ENCODE results near the gene RFX5.

Gene RFX5

GRCh38 chr1:151311589-151312331 lies 35.3 kb downstream of the RFX5 start:
- DNase-seq (ENCODE audit: low read depth in 1 of 2, low spot score in 1 of 2): peak; percentile 89 to 93
- Histone ChIP-seq H3K27me3 (ENCODE audit: insufficient read depth, poor library complexity, severe bottlenecking) (no peaks in the 10 kb centered on the region), H3K27ac (replicated peaks) (no peak overlapping the region; the same call in 1 of the 2 replicates), H3K4me3 (replicated peaks; ENCODE audit: insufficient read depth, low read length) (no peak overlapping the region)
- TF ChIP-seq CTCF (IDR thresholded peaks at IDR 0.05; ENCODE audit: insufficient read depth, low read length): no peak
- TF ChIP-seq, protein P1, sequence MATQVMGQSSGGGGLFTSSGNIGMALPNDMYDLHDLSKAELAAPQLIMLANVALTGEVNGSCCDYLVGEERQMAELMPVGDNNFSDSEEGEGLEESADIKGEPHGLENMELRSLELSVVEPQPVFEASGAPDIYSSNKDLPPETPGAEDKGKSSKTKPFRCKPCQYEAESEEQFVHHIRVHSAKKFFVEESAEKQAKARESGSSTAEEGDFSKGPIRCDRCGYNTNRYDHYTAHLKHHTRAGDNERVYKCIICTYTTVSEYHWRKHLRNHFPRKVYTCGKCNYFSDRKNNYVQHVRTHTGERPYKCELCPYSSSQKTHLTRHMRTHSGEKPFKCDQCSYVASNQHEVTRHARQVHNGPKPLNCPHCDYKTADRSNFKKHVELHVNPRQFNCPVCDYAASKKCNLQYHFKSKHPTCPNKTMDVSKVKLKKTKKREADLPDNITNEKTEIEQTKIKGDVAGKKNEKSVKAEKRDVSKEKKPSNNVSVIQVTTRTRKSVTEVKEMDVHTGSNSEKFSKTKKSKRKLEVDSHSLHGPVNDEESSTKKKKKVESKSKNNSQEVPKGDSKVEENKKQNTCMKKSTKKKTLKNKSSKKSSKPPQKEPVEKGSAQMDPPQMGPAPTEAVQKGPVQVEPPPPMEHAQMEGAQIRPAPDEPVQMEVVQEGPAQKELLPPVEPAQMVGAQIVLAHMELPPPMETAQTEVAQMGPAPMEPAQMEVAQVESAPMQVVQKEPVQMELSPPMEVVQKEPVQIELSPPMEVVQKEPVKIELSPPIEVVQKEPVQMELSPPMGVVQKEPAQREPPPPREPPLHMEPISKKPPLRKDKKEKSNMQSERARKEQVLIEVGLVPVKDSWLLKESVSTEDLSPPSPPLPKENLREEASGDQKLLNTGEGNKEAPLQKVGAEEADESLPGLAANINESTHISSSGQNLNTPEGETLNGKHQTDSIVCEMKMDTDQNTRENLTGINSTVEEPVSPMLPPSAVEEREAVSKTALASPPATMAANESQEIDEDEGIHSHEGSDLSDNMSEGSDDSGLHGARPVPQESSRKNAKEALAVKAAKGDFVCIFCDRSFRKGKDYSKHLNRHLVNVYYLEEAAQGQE (IDR thresholded peaks at IDR 0.05; ENCODE audit: insufficient replicate concordance, low read depth): no peak
- no peak for TF ChIP-seq GABPA (IDR thresholded peaks at IDR 0.05; ENCODE audit: low read depth)
- no peak; the same call in 1 of the 2 replicates for TF ChIP-seq POLR2AphosphoS5 (IDR thresholded peaks at IDR 0.05; ENCODE audit: low read depth)
- no peak for TF ChIP-seq SPI1 (IDR thresholded peaks at IDR 0.05; ENCODE audit: borderline replicate concordance, low read depth)

- DNase-seq (ENCODE audit: low read depth in 1 of 2, low spot score in 1 of 2): no peak
- TF ChIP-seq, protein P1 (IDR thresholded peaks at IDR 0.05; ENCODE audit: insufficient replicate concordance, low read depth): no peak
- no peak for TF ChIP-seq GABPA (IDR thresholded peaks at IDR 0.05; ENCODE audit: low read depth)
- H3K27ac ChIP-seq (replicated peaks): no peak overlapping the region
- no peak overlapping the region for H3K4me3 ChIP-seq (replicated peaks; ENCODE audit: insufficient read depth, low read length)
- H3K27me3 ChIP-seq (ENCODE audit: insufficient read depth, poor library complexity, severe bottlenecking): no peaks in the 10 kb centered on the region
These were observed 36.0 kb downstream of the RFX5 start for GRCh38 chr1:151311011-151311410.

DNA sequence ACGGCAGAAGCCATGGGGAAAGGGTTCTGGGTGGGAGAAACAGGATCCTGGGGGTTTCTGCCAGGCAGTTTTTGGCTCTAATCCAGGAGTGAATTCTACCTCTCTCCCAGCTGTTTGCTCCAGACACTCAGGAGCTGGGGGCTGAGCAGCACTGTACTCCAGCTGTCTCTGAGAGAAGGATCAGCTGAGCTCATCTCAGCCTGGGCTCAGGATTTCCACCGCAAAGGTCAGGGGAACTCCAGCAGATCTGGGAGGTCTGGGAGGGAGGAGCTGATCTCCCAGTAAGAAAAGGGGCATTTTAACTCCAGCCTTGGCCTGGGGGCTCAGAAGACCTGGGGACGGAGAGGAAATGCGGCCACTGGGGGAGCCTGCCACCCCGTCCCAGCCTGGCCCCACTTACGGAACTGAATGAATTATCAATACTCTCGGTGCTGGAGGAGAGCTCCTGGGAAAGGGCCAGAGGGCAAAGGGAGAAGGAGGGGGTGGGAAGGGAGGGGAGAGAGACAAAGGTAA lies 37.2 kb downstream of the RFX5 start:
- no peak overlapping the region for H3K4me3 ChIP-seq (replicated peaks; ENCODE audit: insufficient read depth, low read length)
- no peak for DNase-seq (ENCODE audit: low read depth in 1 of 2, low spot score in 1 of 2)
- H3K27me3 ChIP-seq (ENCODE audit: insufficient read depth, poor library complexity, severe bottlenecking): no peaks in the 10 kb centered on the region
- TF ChIP-seq SPI1 (IDR thresholded peaks at IDR 0.05; ENCODE audit: borderline replicate concordance, low read depth) (no peak), CTCF (IDR thresholded peaks at IDR 0.05; ENCODE audit: insufficient read depth, low read length) (no peak)
- H3K27ac ChIP-seq (replicated peaks): no peak overlapping the region

DNA sequence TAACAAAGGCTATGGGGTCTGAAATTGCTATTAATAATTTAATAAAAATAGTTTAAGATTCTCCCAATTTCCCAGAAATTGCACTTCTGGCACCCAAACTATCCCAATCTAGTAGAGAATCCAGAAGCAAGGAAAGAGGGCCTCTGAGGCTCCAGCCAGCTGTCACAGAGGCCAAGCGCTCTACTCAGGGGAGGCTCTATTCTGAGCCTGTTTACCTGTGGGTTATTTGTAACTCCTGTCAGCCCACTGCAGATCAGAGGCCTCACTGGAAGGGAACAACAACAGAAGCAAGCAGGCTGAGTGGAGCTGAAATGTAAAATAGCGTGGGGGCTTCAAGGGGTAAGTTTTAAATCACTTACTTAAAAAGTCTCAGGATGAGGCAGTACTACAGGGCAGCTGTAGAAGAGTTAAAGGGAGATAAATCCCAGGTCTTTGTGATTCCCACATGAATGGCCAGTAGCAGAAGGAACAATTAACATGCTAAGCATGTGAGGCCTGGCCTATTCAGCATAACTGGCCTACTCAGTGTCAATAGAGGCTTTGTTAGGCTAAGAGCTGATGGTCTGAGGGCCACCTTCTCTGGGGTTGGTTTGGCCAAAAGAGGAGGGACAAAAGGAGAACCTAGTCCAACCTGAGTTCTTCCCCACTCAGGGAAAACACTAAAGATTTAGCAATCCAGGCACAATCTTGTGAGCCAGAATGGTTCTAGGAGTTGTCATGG lies 52.1 kb downstream of the RFX5 start:
- H3K4me3 ChIP-seq (replicated peaks; ENCODE audit: insufficient read depth, low read length): no peak overlapping the region
- H3K27ac ChIP-seq (replicated peaks): no peak overlapping the region
- no peak for DNase-seq (ENCODE audit: low read depth in 1 of 2, low spot score in 1 of 2)
- no peaks in the 10 kb centered on the region for H3K27me3 ChIP-seq (ENCODE audit: insufficient read depth, poor library complexity, severe bottlenecking)
- no peak for TF ChIP-seq GABPA (IDR thresholded peaks at IDR 0.05; ENCODE audit: low read depth)
- no peak for TF ChIP-seq SPI1 (IDR thresholded peaks at IDR 0.05; ENCODE audit: borderline replicate concordance, low read depth)
- TF ChIP-seq, protein P1 (IDR thresholded peaks at IDR 0.05; ENCODE audit: insufficient replicate concordance, low read depth): no peak
- TF ChIP-seq POLR2AphosphoS5 (IDR thresholded peaks at IDR 0.05; ENCODE audit: low read depth): no peak
- TF ChIP-seq CTCF (IDR thresholded peaks at IDR 0.05; ENCODE audit: insufficient read depth, low read length): no peak
